Measurements from ENCODE around the gene SPOCK2. TPM values are rescaled to one million over a fixed set of nuclear protein-coding genes. Genes with fewer than 3 reads are reported as not detected.

SPOCK2 gene
- total and polyA plus RNA-seq, 2 of the 13 experiments (the other 11 are each of a cell fraction or from before 2014, with no cell fraction given), result 8.6 to 30.6 TPM

DNA sequence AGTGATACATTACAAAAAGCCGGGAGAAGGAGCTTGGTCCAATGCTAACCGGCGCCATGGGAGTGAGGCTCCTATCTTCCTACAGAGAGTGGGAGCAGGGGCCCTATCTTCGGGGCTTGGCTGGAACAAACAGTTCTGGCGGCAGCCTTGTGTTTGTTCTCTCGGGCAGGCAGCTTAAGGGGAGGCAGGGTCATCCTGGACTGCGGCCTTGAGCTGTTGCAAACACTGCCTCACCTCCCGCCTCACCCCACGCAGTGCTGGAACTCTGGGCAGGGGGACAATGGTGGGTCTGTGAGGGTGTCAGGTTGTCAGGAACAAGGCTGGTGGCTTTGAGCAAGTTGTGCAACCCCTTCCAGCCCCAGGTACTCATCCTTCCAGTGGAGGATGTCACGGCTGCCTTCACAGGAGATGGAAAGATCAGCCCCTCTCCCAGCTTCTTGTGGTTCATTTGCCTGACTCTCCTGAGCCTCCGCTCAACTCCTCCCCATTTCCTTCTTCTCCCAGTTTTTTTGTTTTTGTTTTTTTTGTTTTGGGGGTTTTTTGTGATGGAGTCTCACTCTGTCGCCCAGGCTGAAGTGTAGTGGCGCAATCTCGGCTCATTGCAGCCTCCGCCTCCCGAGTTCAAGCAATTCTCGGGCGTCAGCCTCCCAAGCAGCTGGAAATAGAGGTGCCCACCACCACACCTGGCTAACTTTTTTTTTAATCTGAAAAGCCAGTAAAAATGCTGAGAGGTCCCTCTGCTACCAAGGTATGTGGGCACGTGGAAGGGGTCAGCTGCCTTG, 57.4 kb downstream of the SPOCK2 start:
- H3K4me1 ChIP-seq (ENCODE audit: insufficient read depth, low read length), result peaks cover 99% of the 10 kb centered on the region
- H3K79me2 ChIP-seq (ENCODE audit: insufficient read depth, low read length), result peaks cover 13% of the 10 kb centered on the region
- H3K4me3 ChIP-seq (replicated peaks in 1 of 3; ENCODE audit: insufficient read depth in 1 of 3, low read depth in 2 of 3, low read length in 3 of 3), result peak overlapping the region; percentile 45 to 66 (median 58); a peak in 5 of 6 replicates
- FAIRE-seq, result peak; percentile 99
- H3K4me2 ChIP-seq (ENCODE audit: low read depth, low read length), result peak overlapping the region; percentile 92
- no peaks in the 10 kb centered on the region for H3K9me3 ChIP-seq (ENCODE audit: low read length)
- H3K36me3 ChIP-seq (replicated peaks in 1 of 2; ENCODE audit: control insufficient read depth in 1 of 2, insufficient read depth in 2 of 2, low read length in 2 of 2), result no peaks in the 10 kb centered on the region
- peak overlapping the region; percentile 86 for H3K9ac ChIP-seq (ENCODE audit: insufficient read depth, low read depth, low read length)
- intact Hi-C loops (cut with micrococcal nuclease; ENCODE audit: unreplicated experiment), result loop anchor here (2.0 kb wide), 1 partner anchor 50 kb away; no protein-coding TSS in a partner anchor
- H3K27ac ChIP-seq (ENCODE audit: extremely low read length, insufficient read depth, low read length), result peak overlapping the region; percentile 99
- CTCF ChIA-PET (ENCODE audit: low intra/inter-chr PET ratio, low total read pairs), result interaction anchor here (0.7 kb wide), 1 partner anchor 18 kb away, joined by 3 read pairs; no protein-coding TSS in a partner anchor
- WGBS (ENCODE audit: low lambda C conversion rate), result 7% methylated on average over 19 of the region's 19 CpGs
- POLR2A ChIA-PET, result interaction anchor here (0.7 to 5.8 kb wide), 26 partner anchors 8 to 290 kb away, joined by 3 to 67 read pairs (median 5); partner anchors contain the start of genes ASCC1, CHST3, DDIT4 and PSAP
- BruUV-seq (replicated peaks), result TSS peak; percentile 86
- peak; percentile 97 for DNase-seq (ENCODE audit: low spot score)
- H2AFZ ChIP-seq (ENCODE audit: low read length), result no peak overlapping the region
- peak; percentile 89 for ATAC-seq
- no peaks in the 10 kb centered on the region for H4K20me1 ChIP-seq (ENCODE audit: insufficient read depth, low read length)
- no peaks in the 10 kb centered on the region for H3K27me3 ChIP-seq (ENCODE audit: control insufficient read depth in 1 of 2, insufficient read depth in 2 of 2, low read length in 2 of 2)
- in situ Hi-C loops (cut with HindIII; ENCODE audit: extremely low pct_ligation_motif_present, low pct_unique_long_range_greater_than_20kb), result loop anchor here (5.0 to 25.0 kb wide), 2 partner anchors 49 to 694 kb away; no protein-coding TSS in a partner anchor
- TF ChIP-seq GPN1 (CRISPR knock-in tag; IDR thresholded peaks at IDR 0.05; ENCODE audit: borderline replicate concordance) (no peak), XBP1 (CRISPR knock-in tag; IDR thresholded peaks at IDR 0.05) (no peak), ZFP62 (CRISPR knock-in tag; IDR thresholded peaks at IDR 0.05) (no peak), FOSL2 (CRISPR knock-in tag; IDR thresholded peaks at IDR 0.05) (peak; percentile 86), MBNL3 (CRISPR knock-in tag; conservative IDR thresholded peaks at IDR 0.05) (no peak), ADNP (CRISPR knock-in tag; IDR thresholded peaks at IDR 0.05) (peak; percentile 69; the same call in 1 of the 2 replicates), RXRB (CRISPR knock-in tag; IDR thresholded peaks at IDR 0.05; ENCODE audit: borderline replicate concordance) (peak; percentile 96), ZNF550 (CRISPR knock-in tag; IDR thresholded peaks at IDR 0.05; ENCODE audit: borderline replicate concordance) (0 out of 2 replicates have a peak, but pooled peaks have one; percentile 38), DMAP1 (CRISPR knock-in tag; IDR thresholded peaks at IDR 0.05) (peak; percentile 84), HNRNPUL1 (IDR thresholded peaks at IDR 0.05; ENCODE audit: low read depth, low read length) (no peak), NR1H2 (CRISPR knock-in tag; IDR thresholded peaks at IDR 0.05; ENCODE audit: borderline replicate concordance, low read depth) (no peak), SYNCRIP (IDR thresholded peaks at IDR 0.05; ENCODE audit: insufficient read depth, low read depth, low read length) (no peak), KDM5B (CRISPR knock-in tag; IDR thresholded peaks at IDR 0.05; ENCODE audit: borderline replicate concordance) (peak; percentile 64; the same call in 1 of the 2 replicates), RXRA (CRISPR knock-in tag; IDR thresholded peaks at IDR 0.05) (peak; percentile 99), ZC3H13 (CRISPR knock-in tag; IDR thresholded peaks at IDR 0.05) (peak; percentile 47; the same call in 1 of the 2 replicates)
- TF ChIP-seq, protein P1, sequence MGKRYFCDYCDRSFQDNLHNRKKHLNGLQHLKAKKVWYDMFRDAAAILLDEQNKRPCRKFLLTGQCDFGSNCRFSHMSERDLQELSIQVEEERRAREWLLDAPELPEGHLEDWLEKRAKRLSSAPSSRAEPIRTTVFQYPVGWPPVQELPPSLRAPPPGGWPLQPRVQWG (CRISPR knock-in tag; IDR thresholded peaks at IDR 0.05; ENCODE audit: borderline replicate concordance, low read depth), result no peak
- TF ChIP-seq, protein P2, sequence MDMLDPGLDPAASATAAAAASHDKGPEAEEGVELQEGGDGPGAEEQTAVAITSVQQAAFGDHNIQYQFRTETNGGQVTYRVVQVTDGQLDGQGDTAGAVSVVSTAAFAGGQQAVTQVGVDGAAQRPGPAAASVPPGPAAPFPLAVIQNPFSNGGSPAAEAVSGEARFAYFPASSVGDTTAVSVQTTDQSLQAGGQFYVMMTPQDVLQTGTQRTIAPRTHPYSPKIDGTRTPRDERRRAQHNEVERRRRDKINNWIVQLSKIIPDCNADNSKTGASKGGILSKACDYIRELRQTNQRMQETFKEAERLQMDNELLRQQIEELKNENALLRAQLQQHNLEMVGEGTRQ (IDR thresholded peaks at IDR 0.05; ENCODE audit: low read depth, low read length), result no peak
- TF ChIP-seq, protein P2 (CRISPR knock-in tag; IDR thresholded peaks at IDR 0.05; ENCODE audit: borderline replicate concordance), result 0 out of 2 replicates have a peak, but pooled peaks have one; percentile 15
- TF ChIP-seq, protein P3, sequence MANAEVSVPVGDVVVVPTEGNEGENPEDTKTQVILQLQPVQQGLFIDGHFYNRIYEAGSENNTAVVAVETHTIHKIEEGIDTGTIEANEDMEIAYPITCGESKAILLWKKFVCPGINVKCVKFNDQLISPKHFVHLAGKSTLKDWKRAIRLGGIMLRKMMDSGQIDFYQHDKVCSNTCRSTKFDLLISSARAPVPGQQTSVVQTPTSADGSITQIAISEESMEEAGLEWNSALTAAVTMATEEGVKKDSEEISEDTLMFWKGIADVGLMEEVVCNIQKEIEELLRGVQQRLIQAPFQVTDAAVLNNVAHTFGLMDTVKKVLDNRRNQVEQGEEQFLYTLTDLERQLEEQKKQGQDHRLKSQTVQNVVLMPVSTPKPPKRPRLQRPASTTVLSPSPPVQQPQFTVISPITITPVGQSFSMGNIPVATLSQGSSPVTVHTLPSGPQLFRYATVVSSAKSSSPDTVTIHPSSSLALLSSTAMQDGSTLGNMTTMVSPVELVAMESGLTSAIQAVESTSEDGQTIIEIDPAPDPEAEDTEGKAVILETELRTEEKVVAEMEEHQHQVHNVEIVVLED (CRISPR knock-in tag; IDR thresholded peaks at IDR 0.05; ENCODE audit: borderline replicate concordance), result peak; percentile 11; the same call in 1 of the 2 replicates
- TF ChIP-seq, protein P4, sequence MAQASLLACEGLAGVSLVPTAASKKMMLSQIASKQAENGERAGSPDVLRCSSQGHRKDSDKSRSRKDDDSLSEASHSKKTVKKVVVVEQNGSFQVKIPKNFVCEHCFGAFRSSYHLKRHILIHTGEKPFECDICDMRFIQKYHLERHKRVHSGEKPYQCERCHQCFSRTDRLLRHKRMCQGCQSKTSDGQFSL (CRISPR knock-in tag; IDR thresholded peaks at IDR 0.05), result 0 out of 2 replicates have a peak, but pooled peaks have one; percentile 35

All from HepG2 (cell line).